CD4-positive, alpha-beta T cell (primary cell): ENCODE data around the gene GNLY. TPM values are rescaled to one million over a fixed set of nuclear protein-coding genes. Genes with fewer than 3 reads are reported as not detected.

Experiments used
- ATAC-seq: fragments of 200-7000 bp; cut with Tn5 transposase; one replicate; pipeline ENCODE4 v1.10.0; 2022; ENCODE audit warnings: mild to moderate bottlenecking; ENCODE audit not compliant: poor library complexity
- CTCF ChIA-PET: fragments of 350-600 bp; sonication (Branson Sonifier 250); formaldehyde crosslinking; loops from one replicate; lab custom pipeline; 2021; ENCODE audit warnings: antibody characterized with exemption, inconsistent platforms; lab: Charles Lee
- POLR2A ChIA-PET: fragments of 350-600 bp; sonication (Branson Sonifier 250); formaldehyde crosslinking; loops from one replicate; lab custom pipeline; 2021; ENCODE audit warnings: antibody characterized with exemption, inconsistent platforms; lab: Charles Lee
- DNase-seq, 14 experiments: peaks; one replicate each; pipeline ENCODE4 v3.0.0-alpha.2; 2013 to 2020; ENCODE audit warnings: mixed read lengths in 2 of 14
- H3K27ac ChIP-seq, 2 donors: one replicate each; pipeline versions ENCODE4 v1.5.1 to v1.7.0; 2013; ENCODE audit warnings: low read length in 2 of 2, low read depth in 1 of 2, mild to moderate bottlenecking in 1 of 2
- H3K27me3 ChIP-seq, 2 experiments: 1 replicate in 1 of 2; 2 replicates in 1 of 2; pipeline versions ENCODE4 v1.6.1 to v1.7.0; 2013; ENCODE audit warnings: low read length in 2 of 2, control low read depth in 1 of 2, mild to moderate bottlenecking in 1 of 2, moderate library complexity in 1 of 2; ENCODE audit not compliant: insufficient read depth in 2 of 2, control insufficient read depth in 1 of 2
- H3K36me3 ChIP-seq: one replicate; pipeline ENCODE4 v1.6.1; 2013; ENCODE audit warnings: low read length, control low read depth; ENCODE audit not compliant: insufficient read depth
- H3K4me1 ChIP-seq: one replicate; pipeline ENCODE4 v1.6.1; 2013; ENCODE audit warnings: low read length, control low read depth; ENCODE audit not compliant: insufficient read depth
- H3K4me3 ChIP-seq: one replicate; pipeline ENCODE4 v1.5.1; 2013; ENCODE audit warnings: mild to moderate bottlenecking, low read length, moderate library complexity
- H3K9me3 ChIP-seq, 2 experiments: 1 replicate in 1 of 2; 2 replicates in 1 of 2; pipeline versions ENCODE4 v1.6.1 to v1.7.0; 2013; ENCODE audit warnings: low read length in 2 of 2, mild to moderate bottlenecking in 2 of 2, control low read depth in 1 of 2, moderate library complexity in 1 of 2; ENCODE audit not compliant: control insufficient read depth in 1 of 2, insufficient read depth in 1 of 2
- H3K27ac Mint-ChIP-seq: one replicate; pipeline ENCODE4 v1.8.0; 2020; ENCODE audit warnings: mixed read lengths
- H3K27me3 Mint-ChIP-seq: one replicate; pipeline ENCODE4 v1.8.0; 2021; ENCODE audit warnings: mixed read lengths
- H3K36me3 Mint-ChIP-seq: one replicate; pipeline ENCODE4 v1.8.0; 2021; ENCODE audit warnings: low read depth, mixed read lengths
- H3K4me1 Mint-ChIP-seq: one replicate; pipeline ENCODE4 v1.8.0; 2021; ENCODE audit warnings: low read depth, mixed read lengths
- H3K4me3 Mint-ChIP-seq: one replicate; pipeline ENCODE4 v1.8.0; 2020; ENCODE audit warnings: mild to moderate bottlenecking, mixed read lengths
- H3K9me3 Mint-ChIP-seq: one replicate; pipeline ENCODE4 v1.8.0; 2020; ENCODE audit warnings: mixed read lengths
- CTCF ChIP-seq: fragments of 200-600 bp; IDR thresholded peaks from one replicate; pipeline ENCODE4 v1.8.0; 2022; ENCODE audit warnings: antibody characterized with exemption, mild to moderate bottlenecking
- intact Hi-C, 2 experiments: fragments of 100-400 bp; cut with DNase I in 1 of 2; cut with micrococcal nuclease in 1 of 2; formaldehyde crosslinking; loops; one replicate each; pipeline versions ENCODE4 v1.15.1 to v1.9.0; 2023 to 2025; cut with DNase I, micrococcal nuclease
- total RNA-seq, 174 experiments: library from RNA in 2 of 174; stranded (reverse) in 2 of 174; gene quantifications; one replicate each; pipeline ENCODE4 v1.2.3 and lab custom pipeline; 2021 to 2026

The GNLY gene
- total RNA-seq, 2 experiments from 2014 or later, result 45.1 TPM

GRCh38 chr2:85661139-85661858, 32.9 kb upstream of the GNLY start:
- H3K4me1 Mint-ChIP-seq, result no peaks in the 10 kb centered on the region
- no peaks in the 10 kb centered on the region for H3K9me3 Mint-ChIP-seq
- DNase-seq, result no peak
- ChIA-PET POLR2A (no interaction called here), CTCF (no interaction called here)
- ATAC-seq, result no peak
- H3K4me3 ChIP-seq, result no peak overlapping the region
- H3K4me1 ChIP-seq, result no peaks in the 10 kb centered on the region
- no peaks in the 10 kb centered on the region for H3K9me3 ChIP-seq
- intact Hi-C loops, result no loop called here
- H3K36me3 Mint-ChIP-seq, result peaks cover 8% of the 10 kb centered on the region
- no peak overlapping the region for H3K4me3 Mint-ChIP-seq
- H3K27ac Mint-ChIP-seq, result no peak overlapping the region
- no peaks in the 10 kb centered on the region for H3K27me3 Mint-ChIP-seq
- no peak overlapping the region for H3K27ac ChIP-seq
- H3K27me3 ChIP-seq, result no peaks in the 10 kb centered on the region
- TF ChIP-seq CTCF, result no peak
- H3K36me3 ChIP-seq, result peaks cover 3% of the 10 kb centered on the region

DNA sequence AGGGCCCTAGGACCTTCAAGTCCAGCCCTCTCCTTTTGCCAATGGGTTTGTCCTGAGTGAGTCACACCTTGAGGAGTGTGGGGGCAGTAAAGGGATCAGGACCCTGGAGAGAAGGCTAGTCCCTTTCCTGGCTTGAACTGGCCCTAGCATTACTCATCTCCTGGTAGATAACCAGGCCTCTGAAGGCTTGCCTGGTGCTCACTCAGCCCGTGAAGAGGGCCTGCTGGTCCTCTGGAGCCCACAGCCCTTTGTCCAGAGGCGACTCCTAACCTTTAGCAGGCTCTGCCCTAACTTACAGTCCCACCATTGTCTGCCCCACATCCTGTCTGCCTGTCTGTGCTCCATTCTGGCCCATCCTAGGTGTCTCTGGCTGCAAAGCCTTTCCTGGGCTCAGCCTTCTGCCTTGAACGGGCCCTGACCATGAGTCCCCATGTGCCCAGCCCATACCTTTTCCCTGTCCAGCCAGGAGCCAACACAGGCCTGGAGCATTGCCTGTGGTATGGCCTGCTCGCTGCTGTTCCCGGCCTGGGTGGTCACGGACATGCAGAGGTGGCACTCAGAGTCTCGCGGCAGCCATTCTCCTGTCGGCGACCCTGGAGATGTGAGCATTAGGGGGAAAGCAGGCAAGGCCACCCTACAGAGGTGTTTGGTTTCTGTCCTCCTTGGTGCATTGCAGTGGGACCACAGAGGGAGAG, 31.1 kb upstream of the GNLY start:
- Mint-ChIP-seq H3K4me3 (no peak overlapping the region), H3K36me3 (peaks cover under 1% of the 10 kb centered on the region), H3K4me1 (no peaks in the 10 kb centered on the region), H3K27ac (no peak overlapping the region), H3K27me3 (no peaks in the 10 kb centered on the region), H3K9me3 (no peaks in the 10 kb centered on the region)
- H3K27ac ChIP-seq, result no peak overlapping the region
- TF ChIP-seq CTCF, result no peak
- no peak overlapping the region for H3K4me3 ChIP-seq
- POLR2A ChIA-PET, result no interaction called here
- peaks cover 3% of the 10 kb centered on the region for H3K36me3 ChIP-seq
- intact Hi-C loops, result no loop called here
- H3K9me3 ChIP-seq, result no peaks in the 10 kb centered on the region
- CTCF ChIA-PET, result interaction anchor here (0.7 kb wide), 1 partner anchor 8 kb away, joined by 3 read pairs; no protein-coding TSS in a partner anchor
- H3K4me1 ChIP-seq, result no peaks in the 10 kb centered on the region
- ATAC-seq, result no peak
- DNase-seq, result no peak
- no peaks in the 10 kb centered on the region for H3K27me3 ChIP-seq

GRCh38 chr2:85663594-85664565, 30.3 kb upstream of the GNLY start:
- ChIA-PET CTCF (no interaction called here), POLR2A (no interaction called here)
- Histone ChIP-seq H3K9me3 (no peaks in the 10 kb centered on the region), H3K4me1 (no peaks in the 10 kb centered on the region), H3K27me3 (no peaks in the 10 kb centered on the region), H3K27ac (no peak overlapping the region), H3K4me3 (no peak overlapping the region), H3K36me3 (peaks cover under 1% of the 10 kb centered on the region)
- TF ChIP-seq CTCF, result no peak
- Mint-ChIP-seq H3K4me3 (no peak overlapping the region), H3K4me1 (no peaks in the 10 kb centered on the region), H3K36me3 (no peaks in the 10 kb centered on the region), H3K9me3 (no peaks in the 10 kb centered on the region), H3K27ac (no peak overlapping the region), H3K27me3 (no peaks in the 10 kb centered on the region)
- ATAC-seq (no peak), DNase-seq (no peak)
- intact Hi-C loops, result no loop called here
